Dedifferentiated amniotic fluid mesenchymal stem cell (primary cell): ENCODE measurements around the gene ARHGEF4.
"Not testable (repeated sequence)": the region's sequence is repeated elsewhere in the genome, so short reads cannot be mapped to it uniquely, and the experiment has no call there.

Source experiments
- DNase-seq: peaks from one replicate; pipeline ENCODE4 v3.0.0-alpha.2; 2016; ENCODE audit errors: extremely low spot score

ARHGEF4 gene

GRCh38 chr2:130975729-130976128 lies 139.0 kb downstream of the ARHGEF4 start:
- no peak for DNase-seq

DNA sequence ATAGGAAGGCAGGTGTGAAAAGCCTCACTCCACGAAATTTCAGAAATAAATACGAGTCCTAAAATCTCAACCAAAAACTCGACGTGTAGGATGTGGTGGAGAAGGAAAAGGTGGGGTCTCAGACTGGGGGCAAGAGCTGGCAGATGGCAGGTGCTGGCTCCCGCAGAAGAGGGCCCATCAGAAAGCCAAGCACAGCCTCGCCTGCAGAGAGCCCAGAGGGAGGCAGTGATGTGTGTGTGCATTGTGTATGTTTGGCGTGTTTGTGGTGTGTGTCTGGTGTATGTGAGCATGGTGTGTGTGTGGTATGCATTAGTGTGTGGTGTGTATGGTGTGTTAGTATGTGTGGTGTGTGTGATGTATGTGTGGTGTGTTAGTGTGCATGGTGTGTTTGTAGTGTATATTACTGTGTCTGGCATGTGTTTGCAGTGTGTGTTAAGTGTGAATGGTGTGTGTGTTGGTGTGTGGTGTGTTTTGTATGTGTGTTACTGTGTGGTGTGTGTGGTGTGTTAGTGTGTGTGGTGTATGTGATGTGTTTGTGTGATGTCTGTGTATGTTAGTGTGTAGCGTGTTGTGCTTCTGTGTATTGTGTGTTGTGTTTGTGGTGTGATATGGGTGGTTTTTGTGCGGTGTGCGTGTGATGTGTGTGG lies 140.0 kb downstream of the ARHGEF4 start:
- no peak for DNase-seq

DNA sequence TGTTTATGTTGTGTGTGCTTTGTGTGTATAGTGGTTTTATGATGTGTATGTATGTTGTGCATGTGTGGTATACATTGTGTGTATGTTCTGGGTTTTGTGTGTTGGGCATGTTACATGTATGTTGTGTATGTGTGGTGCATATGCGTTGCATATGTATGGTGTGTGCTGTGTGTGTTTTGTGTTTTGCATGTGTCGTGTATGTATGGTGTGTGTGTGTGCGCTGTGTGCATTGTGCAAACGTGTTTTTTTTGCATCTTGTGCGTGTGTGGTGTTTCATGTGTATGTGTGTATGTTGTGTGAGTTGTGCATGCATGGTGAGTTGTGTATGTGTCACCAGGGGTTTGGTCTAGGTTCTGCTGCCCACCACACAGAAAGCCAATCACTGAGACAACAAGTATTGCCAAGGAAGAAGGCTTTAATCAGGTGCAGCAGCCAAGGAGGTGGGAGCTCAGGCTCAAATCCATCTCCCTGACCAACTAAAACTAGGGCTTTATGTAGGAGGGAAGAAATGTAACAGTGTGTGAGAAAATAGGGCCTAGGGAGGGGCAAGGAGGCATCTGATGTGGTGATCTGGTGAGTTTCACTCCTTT lies 140.8 kb downstream of the ARHGEF4 start:
- no peak for DNase-seq

GRCh38 chr2:130981667-130982066 lies 145.0 kb downstream of the ARHGEF4 start:
- no peak for DNase-seq

GRCh38 chr2:130985206-130985780 lies 148.6 kb downstream of the ARHGEF4 start:
- DNase-seq, result no peak

GRCh38 chr2:130985831-130986649 lies 149.3 kb downstream of the ARHGEF4 start:
- no peak for DNase-seq

- no peak for DNase-seq
These were observed 150.3 kb downstream of the ARHGEF4 start for GRCh38 chr2:130986890-130987493.

DNA sequence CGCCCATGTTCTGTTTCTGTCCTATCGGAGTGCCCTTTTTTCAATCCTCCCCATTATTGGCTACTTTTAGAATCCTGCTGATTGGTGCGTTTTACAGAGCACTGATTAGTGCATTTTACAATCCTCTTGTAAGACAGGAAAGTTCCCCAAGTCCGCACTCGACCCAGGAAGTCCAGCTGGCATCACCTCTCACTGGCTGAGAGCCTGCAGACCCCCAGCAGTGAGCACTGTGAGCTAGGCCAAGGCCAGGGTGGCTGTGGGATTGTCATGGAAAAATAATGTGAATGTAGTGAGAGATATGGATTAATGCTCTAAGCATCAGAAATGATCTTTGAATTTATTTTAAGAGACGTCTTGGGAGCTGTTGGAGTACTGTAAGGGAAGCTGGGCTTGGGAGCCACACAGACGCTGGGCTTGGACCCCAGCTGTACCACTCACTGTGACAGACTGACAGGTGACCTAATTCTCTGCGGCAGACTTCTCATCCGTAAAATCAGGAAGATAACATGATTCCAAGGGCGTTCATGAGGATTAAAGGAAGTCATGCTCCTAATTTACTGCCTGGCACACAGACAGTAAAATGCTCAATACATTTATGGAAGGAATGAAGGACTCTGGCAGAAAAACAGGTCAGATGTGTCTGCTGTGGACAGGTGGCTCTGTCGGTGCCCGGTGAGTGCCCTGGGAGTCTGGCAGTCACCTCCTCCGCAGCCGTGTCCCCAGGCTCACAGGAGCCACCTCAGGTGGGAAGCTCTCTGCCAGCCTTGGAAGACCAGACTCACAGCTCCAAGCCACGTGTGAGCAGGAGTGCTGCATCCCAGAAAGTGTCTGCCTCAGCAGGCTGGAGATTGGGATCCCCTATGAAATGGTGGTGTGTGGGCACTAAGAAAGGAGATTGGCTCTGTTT lies 151.1 kb downstream of the ARHGEF4 start:
- no peak for DNase-seq

DNA sequence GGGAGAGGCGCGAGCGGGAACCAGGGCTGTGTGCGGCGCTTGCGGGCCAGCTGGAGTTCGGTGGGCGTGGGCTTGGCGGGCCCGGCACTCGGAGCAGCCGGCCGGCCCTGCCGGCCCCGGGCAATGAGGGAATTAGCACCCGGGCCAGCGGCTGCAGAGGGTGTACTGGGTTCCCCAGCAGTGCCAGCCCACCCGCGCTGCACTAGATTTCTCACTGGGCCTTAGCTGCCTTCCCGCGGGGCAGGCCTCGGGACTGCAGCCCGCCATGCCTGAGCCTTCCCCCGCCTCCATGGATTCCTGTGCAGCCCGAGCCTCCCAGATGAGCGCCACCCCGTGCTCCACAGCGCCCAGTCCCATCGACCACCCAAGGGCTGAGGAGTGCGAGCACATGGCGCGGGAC lies 154.7 kb downstream of the ARHGEF4 start:
- not testable (repeated sequence) for DNase-seq

DNA sequence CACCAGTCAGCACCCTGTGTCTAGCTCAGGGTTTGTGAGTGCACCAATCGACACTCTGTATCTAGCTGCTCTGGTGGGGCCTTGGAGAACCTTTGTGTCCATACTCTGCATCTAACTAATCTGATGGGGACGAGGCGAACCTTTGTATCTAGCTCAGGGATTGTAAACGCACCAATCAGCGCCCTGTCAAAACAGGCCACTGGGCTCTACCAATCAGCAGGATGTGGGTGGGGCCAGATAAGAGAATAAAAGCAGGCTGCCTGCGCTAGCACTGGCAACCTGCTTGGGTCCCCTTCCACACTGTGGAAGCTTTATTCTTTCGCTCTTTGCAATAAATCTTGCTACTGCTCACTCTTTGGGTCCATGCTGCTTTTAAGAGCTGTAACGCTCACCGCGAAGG lies 155.3 kb downstream of the ARHGEF4 start:
- DNase-seq, result not testable (repeated sequence)

- no peak for DNase-seq
These were observed 160.0 kb downstream of the ARHGEF4 start for GRCh38 chr2:130996691-130997090.

DNA sequence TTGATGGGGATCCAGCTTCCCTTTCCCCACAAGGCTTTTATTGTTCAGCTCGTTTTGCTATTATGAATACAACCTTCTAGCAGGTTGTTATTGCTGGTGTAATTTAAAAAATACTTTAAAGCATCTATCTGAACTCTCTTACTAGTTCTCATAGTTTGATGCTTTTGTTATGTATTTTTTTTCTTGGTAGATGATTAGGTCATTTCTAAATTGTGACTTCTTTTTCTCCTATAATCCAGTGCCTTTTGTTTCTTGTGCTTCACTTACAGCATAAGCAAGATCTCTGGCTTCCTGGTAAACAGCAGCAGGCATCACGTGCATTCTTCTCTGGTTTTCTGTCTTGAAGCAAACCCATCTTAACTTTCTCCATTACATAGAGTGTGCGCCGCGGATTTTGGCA lies 160.5 kb downstream of the ARHGEF4 start:
- DNase-seq, result no peak

DNA sequence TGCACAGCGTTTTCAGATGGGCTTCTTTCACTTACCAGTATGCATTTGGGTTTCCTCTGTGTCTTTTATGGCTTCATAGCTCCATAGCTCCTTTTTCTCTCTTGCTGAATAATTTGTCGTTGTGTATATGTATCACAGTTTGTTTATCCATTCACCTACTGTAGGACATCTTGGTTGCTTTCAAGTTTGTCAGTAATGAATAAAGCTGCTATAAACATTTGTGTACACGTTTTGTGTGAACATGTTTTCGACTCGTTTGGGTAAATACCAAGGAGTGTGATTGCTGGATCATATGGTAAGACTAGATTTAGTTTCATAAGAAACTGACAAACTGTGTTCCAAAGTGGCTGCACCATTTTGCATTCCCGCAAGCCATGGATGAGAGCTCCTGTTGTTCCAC lies 161.8 kb downstream of the ARHGEF4 start:
- no peak for DNase-seq

- no peak for DNase-seq
These were observed 167.9 kb downstream of the ARHGEF4 start for GRCh38 chr2:131004446-131005209.

- DNase-seq, result no peak
These were observed 168.7 kb downstream of the ARHGEF4 start for GRCh38 chr2:131005216-131005935.

- DNase-seq, result no peak
These were observed 169.8 kb downstream of the ARHGEF4 start for GRCh38 chr2:131006561-131006960.

DNA sequence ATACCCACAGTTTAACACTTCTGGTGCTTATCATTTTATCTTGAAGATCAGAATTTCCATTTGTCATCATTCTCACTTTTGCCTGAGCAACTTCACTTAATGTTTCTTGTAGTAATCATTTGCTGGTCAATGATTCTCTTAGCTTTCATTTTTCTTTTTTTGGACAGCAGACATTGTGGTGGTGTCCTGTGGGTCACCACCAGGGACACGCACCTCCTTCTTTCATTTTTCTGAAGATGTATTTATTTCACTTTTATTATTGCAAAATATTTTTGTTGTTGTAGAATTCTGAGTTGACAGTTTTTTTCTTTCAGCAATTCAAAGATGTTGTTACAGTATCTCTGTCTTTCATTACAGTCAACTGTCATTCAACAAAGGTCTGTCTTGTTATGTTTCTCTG lies 172.3 kb downstream of the ARHGEF4 start:
- no peak for DNase-seq

- DNase-seq, result no peak
These were observed 173.2 kb downstream of the ARHGEF4 start for GRCh38 chr2:131009713-131010475.

DNA sequence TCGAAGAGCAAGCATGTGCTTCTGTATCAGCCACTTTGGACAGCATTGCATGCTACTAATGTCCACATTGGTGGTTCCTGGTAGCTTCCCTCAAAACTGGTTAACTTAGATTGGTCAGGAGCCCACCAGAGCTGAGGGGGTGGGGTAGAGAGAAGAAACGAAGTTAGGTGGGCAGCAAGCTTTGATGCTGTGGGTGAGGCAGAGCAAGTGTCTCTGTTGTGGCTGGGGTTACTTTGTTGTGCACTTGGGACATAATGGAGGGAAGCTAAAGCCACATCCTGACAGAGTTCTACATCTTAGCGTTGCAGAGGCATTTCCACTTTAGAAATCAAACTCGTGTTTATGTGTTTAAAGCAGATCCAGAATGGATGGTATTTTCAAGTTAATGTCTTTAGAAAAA lies 173.9 kb downstream of the ARHGEF4 start:
- no peak for DNase-seq
